Left lung (tissue), 10 donors: ENCODE data around the gene SNX9. TPM values are rescaled to one million over a fixed set of nuclear protein-coding genes. Genes with fewer than 3 reads are reported as not detected.
"Not testable (repeated sequence)": the region's sequence is repeated elsewhere in the genome, so short reads cannot be mapped to it uniquely, and the experiment has no call there.

Source experiments
- ATAC-seq: fragments of 200-7000 bp; cut with Tn5 transposase; one replicate; pipeline ENCODE4 v1.9.1; 2020; ENCODE audit warnings: moderate library complexity
- DNase-seq, 4 donors: peaks; one replicate each; pipeline ENCODE4 v3.0.0-alpha.2; 2013 to 2020
- H3K27ac ChIP-seq, 2 donors: fragments of 200-600 bp; sonication (generic) in 1 of 2; one replicate each; pipeline versions ENCODE4 v1.5.0 to v1.8.0; 2020 to 2021
- H3K27me3 ChIP-seq, 2 donors: fragments of 200-600 bp; sonication (generic) in 1 of 2; one replicate each; pipeline versions ENCODE4 v1.5.0 to v1.8.0; 2020 to 2021
- H3K36me3 ChIP-seq, 2 donors: fragments of 200-600 bp; sonication (generic) in 1 of 2; one replicate each; pipeline versions ENCODE4 v1.5.0 to v1.8.0; 2020 to 2021
- H3K4me1 ChIP-seq, 2 donors: fragments of 200-600 bp; one replicate each; pipeline ENCODE4 v1.8.0; 2021
- H3K4me3 ChIP-seq, 2 donors: fragments of 200-600 bp; sonication (generic) in 1 of 2; one replicate each; pipeline versions ENCODE4 v1.5.0 to v1.8.0; 2020 to 2021; ENCODE audit warnings: mild to moderate bottlenecking in 1 of 2
- H3K9me3 ChIP-seq, 2 donors: fragments of 200-600 bp; sonication (generic) in 1 of 2; one replicate each; pipeline versions ENCODE4 v1.5.0 to v1.8.0; 2020 to 2021
- CTCF ChIP-seq, 2 donors: fragments of 200-600 bp; sonication (generic) in 1 of 2; IDR thresholded peaks; one replicate each; pipeline versions ENCODE4 v1.5.0 to v1.8.0; 2021; ENCODE audit warnings: antibody characterized with exemption in 2 of 2
- intact Hi-C, 2 donors: fragments of 100-400 bp; cut with DNase I; formaldehyde crosslinking; loops; one replicate each; pipeline versions ENCODE4 v1.11.2 to v1.14.2; 2022
- polyA plus RNA-seq, 6 donors: library from polyadenylated mRNA; unstranded; fragments of 120-200 nt; gene quantifications; one replicate each; pipeline ENCODE4 v1.2.1, GENCODE V29; 2013; ENCODE audit not compliant: insufficient read length in 6 of 6
- total RNA-seq, 2 donors: library from RNA; stranded (reverse); fragmentation: NEBNext Ultra II Directional; extraction: Animal tissue kit (Norgen Biotek cat#: 25700); gene quantifications; one replicate each; pipeline ENCODE4 v1.2.1, GENCODE V29; 2021
- donor health status: DM: no; HTN: yes; CAD: no.
- donor health status: DM: no; HTN: no; CAD: no.

SNX9 gene
- total and polyA plus RNA-seq, 8 donors = 23.5 to 44.4 (median 38.4) TPM

- H3K36me3 ChIP-seq = no peaks in the 10 kb centered on the region
- no peak for ATAC-seq
- no peak for DNase-seq
- no peaks in the 10 kb centered on the region for H3K27me3 ChIP-seq
- H3K9me3 ChIP-seq = peaks cover 0 to 26% of the 10 kb centered on the region in 2 donors
- no peak overlapping the region for H3K27ac ChIP-seq
- H3K4me3 ChIP-seq = no peak overlapping the region
- TF ChIP-seq CTCF (IDR thresholded peaks at IDR 0.05) = no peak
- no peaks in the 10 kb centered on the region for H3K4me1 ChIP-seq
- intact Hi-C loops = no loop called here
These were observed 30.2 kb downstream of the SNX9 start for GRCh38 chr6:157853018-157853805.

GRCh38 chr6:157853902-157854502 lies 31.0 kb downstream of the SNX9 start:
- DNase-seq (no peak), ATAC-seq (no peak)
- Histone ChIP-seq H3K4me1 (no peaks in the 10 kb centered on the region), H3K27me3 (no peaks in the 10 kb centered on the region), H3K9me3 (peaks cover 0 to 26% of the 10 kb centered on the region in 2 donors), H3K4me3 (no peak overlapping the region), H3K27ac (no peak overlapping the region), H3K36me3 (no peaks in the 10 kb centered on the region)
- no peak for TF ChIP-seq CTCF (IDR thresholded peaks at IDR 0.05)
- intact Hi-C loops = no loop called here

DNA sequence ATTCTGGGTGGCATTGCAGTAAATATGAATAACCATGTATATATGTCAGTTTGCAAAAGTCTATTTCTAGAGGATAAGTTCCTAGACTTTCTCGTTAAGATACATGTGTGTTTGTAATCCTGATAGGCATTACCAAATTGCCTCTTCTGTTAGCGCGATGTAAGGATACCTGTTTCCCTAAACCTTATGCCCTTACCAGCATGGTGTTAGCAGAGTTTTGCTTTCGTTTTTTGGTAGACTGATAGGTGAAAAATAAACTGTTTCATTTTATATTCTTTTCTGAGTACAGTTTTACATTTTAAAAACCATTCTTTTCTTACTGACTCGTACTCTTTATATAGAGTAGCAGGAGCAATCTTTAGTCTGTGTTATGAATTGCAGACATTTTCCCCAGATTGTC lies 32.3 kb downstream of the SNX9 start:
- H3K36me3 ChIP-seq = no peaks in the 10 kb centered on the region
- ATAC-seq (no peak), DNase-seq (no peak)
- no peak for TF ChIP-seq CTCF (IDR thresholded peaks at IDR 0.05)
- peaks cover 4 to 12% of the 10 kb centered on the region in 2 donors for H3K4me1 ChIP-seq
- H3K9me3 ChIP-seq = peaks cover 0 to 26% of the 10 kb centered on the region in 2 donors
- intact Hi-C loops = no loop called here
- no peak overlapping the region for H3K4me3 ChIP-seq
- H3K27ac ChIP-seq = no peak overlapping the region
- no peaks in the 10 kb centered on the region for H3K27me3 ChIP-seq

DNA sequence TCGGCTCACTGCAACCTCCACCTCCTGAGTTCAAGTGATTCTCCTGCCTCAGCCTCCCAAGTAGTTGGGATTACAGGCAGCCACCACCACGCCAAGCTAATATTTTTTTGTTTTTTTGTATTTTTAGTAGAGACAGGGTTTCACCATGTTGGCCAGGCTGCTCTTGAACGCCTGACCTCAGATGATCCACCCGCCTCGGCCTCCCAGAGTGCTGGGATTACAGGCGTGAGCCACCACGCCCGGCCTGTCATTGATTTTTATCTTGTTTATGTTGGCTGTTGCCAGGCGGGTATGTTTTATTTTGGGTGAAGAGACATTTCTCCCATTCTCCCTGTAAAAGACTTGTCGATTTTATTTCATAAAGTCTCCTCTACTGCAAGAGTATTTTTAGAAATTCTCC lies 32.8 kb downstream of the SNX9 start:
- DNase-seq, H3K27me3 ChIP-seq, H3K27ac ChIP-seq, ATAC-seq, intact Hi-C loops, H3K4me3 ChIP-seq, H3K36me3 ChIP-seq: not testable (repeated sequence)
- Histone ChIP-seq H3K4me1 (peaks cover 9 to 16% of the 10 kb centered on the region in 2 donors), H3K9me3 (peaks cover 0 to 26% of the 10 kb centered on the region in 2 donors)

DNA sequence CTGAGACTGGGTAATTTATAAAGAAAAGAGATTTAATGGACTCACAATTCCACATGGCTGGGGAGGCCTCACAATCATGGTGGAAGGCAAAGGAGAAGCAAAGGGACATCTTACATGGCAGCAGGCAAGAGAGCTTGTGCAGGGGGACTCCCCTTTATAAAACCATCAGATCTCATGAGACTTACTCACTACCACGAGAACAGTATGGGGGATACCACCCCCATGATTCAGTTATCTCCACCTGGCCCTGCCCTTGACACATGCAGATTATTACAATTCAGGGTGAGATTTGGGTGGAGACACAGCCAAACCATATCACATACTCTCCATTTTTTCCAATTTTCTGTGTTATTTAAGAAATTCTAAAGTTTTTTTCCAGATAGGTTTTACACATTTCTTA lies 35.6 kb downstream of the SNX9 start:
- H3K9me3 ChIP-seq, DNase-seq, H3K27me3 ChIP-seq, H3K36me3 ChIP-seq, intact Hi-C loops, H3K4me3 ChIP-seq, H3K27ac ChIP-seq, ATAC-seq: not testable (repeated sequence)
- H3K4me1 ChIP-seq = peaks cover 9 to 19% of the 10 kb centered on the region in 2 donors

GRCh38 chr6:157859775-157860504 lies 36.9 kb downstream of the SNX9 start:
- Histone ChIP-seq H3K4me3 (no peak overlapping the region), H3K36me3 (no peaks in the 10 kb centered on the region), H3K27me3 (no peaks in the 10 kb centered on the region), H3K27ac (no peak overlapping the region), H3K9me3 (no peaks in the 10 kb centered on the region), H3K4me1 (peaks cover 9 to 19% of the 10 kb centered on the region in 2 donors)
- TF ChIP-seq CTCF (IDR thresholded peaks at IDR 0.05) = no peak
- DNase-seq = peak in 1 of 4 donors; percentile 24
- intact Hi-C loops = no loop called here
- no peak for ATAC-seq
